IMR-90 (cell line): ENCODE measurements around the gene HDAC2. TPM values are rescaled to one million over a fixed set of nuclear protein-coding genes. Genes with fewer than 3 reads are reported as not detected.

Experiments
- ATAC-seq: fragments of 200-7000 bp; cut with Tn5 transposase; 2 replicates; pipeline ENCODE4 v1.9.1; 2020; ENCODE audit warnings: low read depth, mild to moderate bottlenecking, moderate library complexity
- BruUV-seq: library from RNA; stranded (reverse); fragments of 400-500 nt; replicated peaks from 2 replicates; lab custom pipeline; 2021; lab: Mats Ljungman, UMichigan
- CTCF ChIA-PET: fragments of 300-600 bp; formaldehyde crosslinking; extraction: SDS; loops from one replicate; lab custom pipeline; 2021; ENCODE audit warnings: antibody characterized with exemption; lab: Yijun Ruan, JAX
- POLR2A ChIA-PET: fragments of 300-600 bp; sonication (Branson Sonifier 250); formaldehyde crosslinking; loops from one replicate; lab custom pipeline; 2022; ENCODE audit warnings: antibody characterized with exemption; ENCODE audit not compliant: unreplicated experiment; lab: Charles Lee
- DNase-seq: peaks from one replicate; pipeline ENCODE4 v3.0.0; 2013
- H2AFZ ChIP-seq: replicated peaks from 2 replicates; pipeline ENCODE3; 2013; ENCODE audit warnings: low read length, mild to moderate bottlenecking; ENCODE audit not compliant: poor library complexity
- H2AK5ac ChIP-seq: 2 replicates; pipeline ENCODE4 v1.6.1; 2013; ENCODE audit warnings: low read depth, low read length, inconsistent platforms
- H2AK9ac ChIP-seq: replicated peaks from 2 replicates; pipeline ENCODE3; 2013; ENCODE audit warnings: mild to moderate bottlenecking, low read depth, low read length, moderate library complexity; ENCODE audit not compliant: poor library complexity
- H2BK120ac ChIP-seq: 2 replicates; pipeline ENCODE4 v1.6.1; 2013; ENCODE audit warnings: low read depth, low read length, inconsistent platforms
- H2BK15ac ChIP-seq: 3 replicates; pipeline ENCODE4 v1.6.1; 2013; ENCODE audit warnings: low read depth, low read length, inconsistent platforms
- H2BK20ac ChIP-seq: 2 replicates; pipeline ENCODE4 v1.6.1; 2013; ENCODE audit warnings: low read depth, mild to moderate bottlenecking, inconsistent platforms, low read length, moderate library complexity
- H2BK5ac ChIP-seq: 2 replicates; pipeline ENCODE4 v1.6.1; 2013; ENCODE audit warnings: mild to moderate bottlenecking, low read depth, low read length, inconsistent platforms; ENCODE audit not compliant: poor library complexity, severe bottlenecking
- H3K14ac ChIP-seq: replicated peaks from 2 replicates; pipeline ENCODE4 v1.6.1; 2013; ENCODE audit warnings: low read depth, low read length, inconsistent platforms
- H3K18ac ChIP-seq: 2 replicates; pipeline ENCODE4 v1.6.1; 2013; ENCODE audit warnings: low read depth, low read length, control low read depth
- H3K23ac ChIP-seq: 2 replicates; pipeline ENCODE4 v1.6.1; 2013; ENCODE audit warnings: low read depth, low read length, inconsistent platforms
- H3K27ac ChIP-seq: 2 replicates; pipeline ENCODE4 v1.5.1; 2013; ENCODE audit warnings: mild to moderate bottlenecking, control low read depth, low read length; ENCODE audit not compliant: insufficient read depth
- H3K27me3 ChIP-seq: 2 replicates; pipeline ENCODE4 v1.6.1; 2013; ENCODE audit warnings: low read length; ENCODE audit not compliant: control insufficient read depth, insufficient read depth
- H3K36me3 ChIP-seq: 2 replicates; pipeline ENCODE4 v1.6.1; 2013; ENCODE audit warnings: low read length, mixed read lengths; ENCODE audit not compliant: control insufficient read depth, insufficient read depth
- H3K4ac ChIP-seq: 2 replicates; pipeline ENCODE4 v1.6.1; 2013; ENCODE audit warnings: low read depth, low read length, inconsistent platforms
- H3K4me1 ChIP-seq: 2 replicates; pipeline ENCODE4 v1.6.1; 2013; ENCODE audit warnings: low read length, mixed read lengths; ENCODE audit not compliant: control insufficient read depth, insufficient read depth
- H3K4me2 ChIP-seq: 2 replicates; pipeline ENCODE4 v1.6.1; 2013; ENCODE audit warnings: low read depth, mild to moderate bottlenecking, control low read depth, low read length, moderate library complexity
- H3K4me3 ChIP-seq: 2 replicates; pipeline ENCODE4 v1.5.1; 2013; ENCODE audit warnings: low read depth, mild to moderate bottlenecking, control low read depth, low read length, moderate library complexity; ENCODE audit not compliant: insufficient read depth
- H3K56ac ChIP-seq: 2 replicates; pipeline ENCODE4 v1.6.1; 2013; ENCODE audit warnings: low read length, inconsistent platforms; ENCODE audit not compliant: insufficient read depth; ENCODE audit errors: extremely low read depth
- H3K79me1 ChIP-seq, 2 experiments: 2 replicates each; pipeline ENCODE4 v1.6.1; 2013; ENCODE audit warnings: low read length in 2 of 2, inconsistent platforms in 1 of 2, low read depth in 1 of 2
- H3K9ac ChIP-seq: 2 replicates; pipeline ENCODE4 v1.6.1; 2013; ENCODE audit warnings: low read depth, low read length, control low read depth
- H3K9me1 ChIP-seq: 2 replicates; pipeline ENCODE4 v1.6.1; 2013; ENCODE audit warnings: low read length, inconsistent platforms; ENCODE audit not compliant: insufficient read depth
- H3K9me3 ChIP-seq: 2 replicates; pipeline ENCODE4 v1.6.1; 2013; ENCODE audit warnings: low read length; ENCODE audit not compliant: control insufficient read depth, insufficient read depth
- H4K20me1 ChIP-seq: 2 replicates; pipeline ENCODE4 v1.6.1; 2013; ENCODE audit warnings: low read length, inconsistent platforms; ENCODE audit not compliant: insufficient read depth
- H4K5ac ChIP-seq: 2 replicates; pipeline ENCODE4 v1.6.1; 2013; ENCODE audit warnings: mild to moderate bottlenecking, low read depth, low read length, control low read depth
- H4K8ac ChIP-seq, 2 experiments: 2 replicates each; pipeline ENCODE4 v1.6.1; 2013; ENCODE audit warnings: low read depth in 2 of 2, low read length in 2 of 2, control low read depth in 1 of 2, inconsistent platforms in 1 of 2
- H4K91ac ChIP-seq: 2 replicates; pipeline ENCODE4 v1.6.1; 2013; ENCODE audit warnings: low read depth, low read length, inconsistent platforms; ENCODE audit not compliant: insufficient read depth
- BHLHE40 ChIP-seq: fragments of 150-350 bp; IDR thresholded peaks from 2 replicates; pipeline ENCODE4 v1.6.1; 2016; ENCODE audit warnings: mild to moderate bottlenecking, low read depth, low read length
- CEBPB ChIP-seq: IDR thresholded peaks from 2 replicates; pipeline ENCODE4 v1.6.1; 2012; ENCODE audit warnings: low read depth, low read length, improper control_type of control experiment
- CTCF ChIP-seq: conservative IDR thresholded peaks from 2 replicates; pipeline ENCODE4 v1.5.1; 2012; ENCODE audit warnings: mild to moderate bottlenecking, low read depth, low read length, improper control_type of control experiment
- ELK1 ChIP-seq: fragments of 150-350 bp; IDR thresholded peaks from 2 replicates; pipeline ENCODE4 v1.6.1; 2016; ENCODE audit warnings: low read depth, mild to moderate bottlenecking, low read length, moderate library complexity, borderline replicate concordance
- FOS ChIP-seq: fragments of 150-350 bp; IDR thresholded peaks from 2 replicates; pipeline ENCODE4 v1.6.1; 2016; ENCODE audit warnings: low read depth, low read length
- MAFK ChIP-seq: IDR thresholded peaks from 2 replicates; pipeline ENCODE4 v1.6.1; 2012; ENCODE audit warnings: low read depth, low read length, improper control_type of control experiment
- MAZ ChIP-seq: IDR thresholded peaks from 2 replicates; pipeline ENCODE4 v1.6.1; 2012; ENCODE audit warnings: low read depth, mild to moderate bottlenecking, low read length, improper control_type of control experiment, moderate library complexity, borderline replicate concordance
- MXI1 ChIP-seq: IDR thresholded peaks from 2 replicates; pipeline ENCODE4 v1.6.1; 2012; ENCODE audit warnings: low read depth, mild to moderate bottlenecking, low read length, moderate library complexity, borderline replicate concordance
- NFE2L2 ChIP-seq: fragments of 150-350 bp; IDR thresholded peaks from 2 replicates; pipeline ENCODE4 v1.6.1; 2016; ENCODE audit warnings: low read depth, mild to moderate bottlenecking, low read length
- POLR2A ChIP-seq: IDR thresholded peaks from 2 replicates; pipeline ENCODE4 v1.6.1; 2012; ENCODE audit warnings: mild to moderate bottlenecking, low read depth, low read length
- RAD21 ChIP-seq: IDR thresholded peaks from 2 replicates; pipeline ENCODE4 v1.6.1; 2012; ENCODE audit warnings: low read length, improper control_type of control experiment
- RCOR1 ChIP-seq: IDR thresholded peaks from 2 replicates; pipeline ENCODE4 v1.6.1; 2012; ENCODE audit warnings: mild to moderate bottlenecking, low read length, improper control_type of control experiment; ENCODE audit not compliant: insufficient replicate concordance
- RFX5 ChIP-seq: IDR thresholded peaks from 2 replicates; pipeline ENCODE4 v1.8.0; 2012; ENCODE audit warnings: low read depth, mild to moderate bottlenecking, low read length, moderate library complexity
- SMC3 ChIP-seq: fragments of 150-350 bp; IDR thresholded peaks from 2 replicates; pipeline ENCODE4 v1.6.1; 2016; ENCODE audit warnings: low read depth, mild to moderate bottlenecking, antibody characterized with exemption, low read length, moderate library complexity
- USF2 ChIP-seq: fragments of 150-350 bp; IDR thresholded peaks from 2 replicates; pipeline ENCODE4 v1.6.1; 2017; ENCODE audit warnings: mild to moderate bottlenecking, antibody characterized with exemption, low read length, low read depth
- WGBS, 2 experiments: methylation state at CpG; one replicate each; pipeline versions ENCODE4 v1.1.5 to v1.1.7; 2013; ENCODE audit warnings: missing lambda C conversion rate in 2 of 2; ENCODE audit not compliant: insufficient read length in 1 of 2; ENCODE audit errors: extremely low coverage in 2 of 2; 5-methylcytosine and 5-hydroxymethylcytosine counted together
- dilution Hi-C: fragments of 300-500 bp; cut with HindIII; formaldehyde crosslinking; loops from one replicate; pipeline ENCODE4 v1.14.3; 2018; ENCODE audit warnings: low sequenced_read_pairs; ENCODE audit not compliant: unreplicated experiment
- in situ Hi-C: fragments of 300-500 bp; cut with MboI; formaldehyde crosslinking; loops from 3 replicates; pipeline ENCODE4 v1.14.3; 2019; ENCODE audit warnings: low sequenced_read_pairs, inconsistent platforms, mixed read lengths
- intact Hi-C: fragments of 100-400 bp; cut with micrococcal nuclease; formaldehyde crosslinking; loops from 2 replicates; pipeline ENCODE4 v1.10.0; 2022
- polyA plus RNA-seq, 3 experiments: library from polyadenylated mRNA; depleted of rRNA; stranded (reverse); fragments of >200 nt; gene quantifications; 2 replicates each; pipeline ENCODE4 v1.2.3, GENCODE V29; 2012; ENCODE audit warnings: low replicate concordance in 1 of 3
- total RNA-seq: library from RNA; depleted of rRNA; stranded (reverse); fragments of >200 nt; gene quantifications from 2 replicates; pipeline ENCODE4 v1.2.3, GENCODE V29; 2012

Gene HDAC2
- total and polyA plus RNA-seq, 2 of the 4 experiments (the other 2 are of a cell fraction), result 72.6 to 122 TPM

- dilution Hi-C loops (no loop called here), in situ Hi-C loops (loop anchor here (5.0 to 25.0 kb wide), 2 partner anchors 108 to 288 kb away; no protein-coding TSS in a partner anchor), intact Hi-C loops (loop anchor here (10.0 kb wide), 2 partner anchors 346 to 1896 kb away; partner anchors contain the start of gene HS3ST5)
- DNase-seq, result no peak
- no peak overlapping the region for H3K27ac ChIP-seq
- H4K20me1 ChIP-seq, result no peaks in the 10 kb centered on the region
- POLR2A ChIA-PET, result no interaction called here
- H3K9ac ChIP-seq, result no peak overlapping the region
- no CpG with 5 or more reads among the region's 2 CpGs for WGBS, 2 experiments
- peaks cover 5 to 21% of the 10 kb centered on the region in 2 experiments for H3K79me1 ChIP-seq
- no peak for ATAC-seq
- H3K27me3 ChIP-seq, result no peaks in the 10 kb centered on the region
- 0 out of 2 replicates have a peak overlapping the region, but pooled peaks have one; percentile 3 for H4K91ac ChIP-seq
- CTCF ChIA-PET, result interaction anchor here (0.6 to 0.7 kb wide), 2 partner anchors 48 to 284 kb away, joined by 3 to 5 read pairs; no protein-coding TSS in a partner anchor
- H3K18ac ChIP-seq, result peak overlapping the region; percentile 76; the same call in 1 of the 2 replicates
- peak overlapping the region; percentile 74 for H2BK5ac ChIP-seq
- no peak overlapping the region for H3K4me2 ChIP-seq
- H2AK5ac ChIP-seq, result peak overlapping the region; percentile 71; the same call in 1 of the 2 replicates
- H3K56ac ChIP-seq, result no peak overlapping the region
- no peak overlapping the region for H2AK9ac ChIP-seq
- peak overlapping the region; percentile 44; the same call in 1 of the 2 replicates for H2BK20ac ChIP-seq
- H3K9me1 ChIP-seq, result peaks cover 7% of the 10 kb centered on the region; the same call in 1 of the 2 replicates
- no TSS peak for BruUV-seq
- peak overlapping the region; percentile 85 for H3K4ac ChIP-seq
- H3K23ac ChIP-seq, result no peak overlapping the region
- peak overlapping the region; percentile 24; the same call in 1 of the 2 replicates for H3K14ac ChIP-seq
- H4K8ac ChIP-seq, result peak overlapping the region in 1 of 2 experiments; percentile 57; a peak in 1 of 4 replicates
- H3K4me1 ChIP-seq, result peaks cover 11% of the 10 kb centered on the region
- H2BK15ac ChIP-seq, result peak overlapping the region; percentile 89; the same call in 1 of the 3 replicates
- H4K5ac ChIP-seq, result peak overlapping the region; percentile 43; the same call in 1 of the 2 replicates
- no peaks in the 10 kb centered on the region for H3K36me3 ChIP-seq
- H3K4me3 ChIP-seq, result no peak overlapping the region
- H2BK120ac ChIP-seq, result peak overlapping the region; percentile 61
- no peak overlapping the region for H2AFZ ChIP-seq
- peaks cover 3% of the 10 kb centered on the region; the same call in 1 of the 2 replicates for H3K9me3 ChIP-seq
- TF ChIP-seq CEBPB (no peak), FOS (no peak), SMC3 (no peak), RCOR1 (no peak), POLR2A (no peak), RAD21 (no peak), CTCF (no peak), MAFK (no peak), BHLHE40 (no peak), MXI1 (no peak), USF2 (no peak), NFE2L2 (no peak), MAZ (no peak), ELK1 (no peak), RFX5 (no peak)
Observed at GRCh38 chr6:113999284-113999683, 28.3 kb upstream of the HDAC2 start.
